ENCODE measurements around the gene MBD3L5.
A peak's percentile ranks its signal among the peaks of the same experiment; 100 is the strongest.
"Not testable (repeated sequence)": the region's sequence is repeated elsewhere in the genome, so short reads cannot be mapped to it uniquely, and the experiment has no call there.

Gene MBD3L5

DNA sequence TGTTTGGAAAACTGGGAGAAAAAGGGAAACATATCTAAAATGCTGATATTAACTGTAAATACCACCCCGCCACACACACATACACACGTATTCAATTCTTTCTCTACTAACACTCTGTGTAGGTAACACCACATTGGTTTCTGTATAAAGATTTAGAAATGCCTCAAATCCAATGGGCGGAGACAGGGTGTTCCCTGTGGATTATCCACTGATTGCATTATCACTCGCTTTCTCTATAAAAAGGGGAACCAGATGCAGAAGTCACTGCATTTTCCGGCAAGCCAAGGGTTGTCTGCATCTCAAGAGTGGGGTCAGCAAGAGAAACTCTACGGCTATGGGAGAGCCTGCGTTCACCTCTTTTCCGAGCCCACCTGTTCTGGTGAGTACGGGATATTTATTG, at the start of gene MBD3L5:
MBD3L5 (plus strand) TSS at position 301 of the 400 bp plus-strand sequence; CDS start at position 335, 34 bp downstream.
- DNase-seq, result not testable (repeated sequence)

DNA sequence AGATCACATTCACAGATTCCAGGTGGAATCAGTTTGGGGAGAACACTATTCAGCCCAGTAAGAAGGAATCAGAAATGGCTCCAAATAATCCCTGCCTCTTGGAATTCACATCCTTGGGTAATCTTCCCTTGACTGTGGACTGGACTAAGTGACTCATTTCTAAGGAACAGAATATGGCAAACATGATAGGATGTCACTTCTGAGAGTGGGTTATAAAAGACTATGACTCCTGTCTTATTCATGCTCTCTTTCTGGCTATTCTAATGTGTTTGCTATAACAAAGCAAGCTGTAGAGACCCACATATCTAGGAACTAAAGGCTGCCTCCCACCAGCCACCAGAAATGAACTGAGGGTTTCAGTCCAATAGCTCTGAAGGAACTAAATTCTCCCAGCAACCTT, 46.9 kb upstream of the MBD3L5 start:
- no peak for DNase-seq

DNA sequence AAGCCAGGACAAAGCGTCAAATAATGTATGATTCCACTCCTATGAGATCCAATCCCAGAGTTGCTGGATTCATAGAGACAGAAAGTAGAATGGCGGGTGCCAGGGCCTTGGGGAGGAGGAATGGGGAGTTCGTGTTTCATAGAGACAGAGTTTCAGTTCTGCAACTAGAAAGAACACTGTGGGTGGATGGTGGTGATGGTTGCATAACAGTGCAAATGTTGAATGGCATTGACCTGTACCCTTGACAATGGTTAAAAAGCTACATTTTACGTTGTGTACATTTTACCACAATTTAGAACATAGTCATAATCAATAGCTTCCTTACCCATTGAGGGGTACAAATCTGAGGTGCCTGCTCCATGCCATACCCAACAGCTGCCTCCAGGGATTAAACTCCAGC, 42.5 kb upstream of the MBD3L5 start:
- no peak for DNase-seq

DNA sequence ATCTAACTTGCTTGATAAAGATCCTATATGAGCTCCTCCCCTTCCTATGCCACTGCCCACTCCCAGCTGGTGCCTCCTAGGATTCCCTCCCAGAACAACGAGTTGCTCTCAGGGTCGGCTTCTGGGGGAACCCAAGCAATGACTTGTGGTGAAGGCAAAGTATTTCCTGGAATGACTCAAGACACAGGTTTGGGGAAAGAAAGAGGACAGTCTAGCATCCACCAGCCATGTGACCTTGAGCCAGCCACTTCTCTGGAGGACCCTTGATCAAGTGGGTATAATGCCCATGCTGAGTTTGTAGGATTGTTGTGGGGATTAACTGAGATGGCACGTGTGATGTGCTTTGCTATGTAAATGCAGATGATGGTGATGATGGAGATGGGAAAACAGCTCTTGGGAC, 42.1 kb upstream of the MBD3L5 start:
- no peak for DNase-seq

DNA sequence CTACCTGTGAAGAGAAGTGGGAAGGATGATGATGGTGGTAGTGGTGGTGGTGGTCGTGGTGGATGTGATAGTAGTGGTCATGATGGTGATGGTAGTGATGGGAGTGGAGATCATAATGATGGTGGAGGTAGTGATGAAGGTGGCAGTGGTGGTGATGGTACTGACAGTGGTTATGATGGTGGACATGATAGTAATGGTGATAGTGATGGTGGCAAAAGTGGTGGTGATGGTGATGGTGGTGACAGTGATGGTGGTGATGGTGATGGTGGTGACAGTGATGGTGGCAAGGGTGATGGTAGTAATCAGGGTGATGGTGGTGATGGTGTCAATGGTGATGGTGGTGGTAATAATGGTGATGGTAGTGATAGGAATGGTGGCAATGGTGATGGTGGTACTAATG, 35.3 kb upstream of the MBD3L5 start:
- no peak for DNase-seq

DNA sequence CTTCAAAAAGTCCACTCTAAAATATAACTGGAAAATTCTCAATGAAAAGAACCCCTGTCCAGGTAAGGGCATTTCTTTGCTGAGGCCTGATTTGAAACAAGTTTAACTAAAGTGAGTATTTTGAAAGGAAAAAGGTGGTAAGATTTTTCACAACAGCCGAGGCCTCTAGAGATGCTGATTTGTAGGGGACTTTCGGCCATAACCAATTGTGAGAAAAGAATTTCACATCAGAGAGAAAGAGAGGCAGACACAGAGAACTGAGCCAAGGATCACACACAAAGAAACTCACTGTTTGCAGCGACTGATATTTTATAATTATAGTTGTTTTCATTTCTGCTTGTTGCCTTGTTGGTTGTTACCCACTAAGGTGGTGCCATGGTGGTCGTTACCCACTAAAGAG, 33.6 kb upstream of the MBD3L5 start:
- no peak for DNase-seq

DNA sequence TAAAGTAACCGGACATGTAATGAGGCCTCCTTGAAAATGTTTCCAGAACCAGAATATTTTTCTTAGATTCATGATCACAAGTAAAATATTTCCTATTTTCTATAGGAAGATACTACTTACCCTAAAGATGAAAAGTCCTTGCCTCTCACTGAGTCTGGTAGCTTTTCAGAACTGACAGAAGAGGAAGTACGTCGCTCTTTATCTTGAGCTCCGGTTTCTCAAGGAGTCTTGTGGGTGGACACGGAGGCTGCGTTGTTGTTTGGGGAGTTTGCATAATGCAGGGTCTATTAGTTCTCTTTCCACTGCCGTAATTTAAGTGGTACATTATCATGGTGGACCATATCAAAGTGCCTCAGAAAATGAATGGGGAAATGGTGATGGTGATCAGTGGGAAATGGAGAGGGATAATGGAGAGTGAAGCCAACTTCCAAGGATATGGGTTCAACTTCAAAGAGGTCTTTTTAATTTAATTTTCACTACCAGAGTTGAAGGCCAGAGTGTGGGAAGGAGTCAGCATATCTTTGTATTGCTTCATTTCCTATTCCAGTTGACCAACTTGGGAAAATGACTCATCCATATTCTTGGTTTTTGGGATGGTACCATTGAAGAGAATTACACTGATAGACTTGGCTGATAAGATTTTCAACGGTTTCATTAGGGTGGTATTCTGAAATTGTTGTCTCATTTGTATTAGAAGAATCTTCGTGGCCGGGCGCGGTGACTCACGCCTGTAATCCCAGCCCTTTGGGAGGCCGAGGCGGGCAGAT, 32.5 kb upstream of the MBD3L5 start:
- DNase-seq, result no peak

DNA sequence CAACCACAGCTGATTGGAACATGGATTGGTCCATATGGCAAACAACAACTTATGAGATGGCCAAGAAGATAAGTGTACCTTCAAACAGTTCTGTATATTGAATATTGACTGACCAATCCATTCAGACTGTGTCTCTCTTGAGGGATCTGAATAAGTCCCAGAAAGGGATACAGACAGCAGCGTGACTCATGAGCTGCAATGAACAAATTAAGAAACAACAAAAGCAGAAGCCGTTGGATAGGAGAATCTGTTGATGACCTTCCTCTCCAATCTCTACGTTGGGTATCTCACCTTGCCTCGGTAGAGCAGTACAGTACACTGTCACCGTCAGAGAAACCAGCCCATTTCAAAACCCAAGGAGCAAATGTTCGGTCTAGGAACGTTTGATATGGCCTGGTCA, 30.4 kb upstream of the MBD3L5 start:
- no peak for DNase-seq

DNA sequence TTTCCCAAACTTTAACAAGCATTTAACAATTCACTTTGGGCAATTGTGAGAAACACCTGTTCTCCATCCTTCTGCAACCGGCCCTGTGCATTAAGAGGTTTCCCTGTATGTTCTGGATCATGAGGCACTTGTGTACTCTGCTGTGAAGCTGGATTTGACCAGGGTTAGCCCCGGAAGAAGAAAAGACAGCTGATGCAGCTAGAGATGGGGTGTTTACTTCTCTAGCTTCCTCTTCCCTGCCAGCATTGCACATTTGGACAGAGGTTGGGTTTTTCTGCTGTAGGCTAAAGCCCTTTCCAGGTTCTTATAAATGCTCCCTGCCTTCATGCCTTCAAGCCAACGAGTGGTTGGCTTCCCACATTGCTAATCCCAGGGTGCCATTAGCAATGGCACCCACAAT, 30.0 kb upstream of the MBD3L5 start:
- no peak for DNase-seq

DNA sequence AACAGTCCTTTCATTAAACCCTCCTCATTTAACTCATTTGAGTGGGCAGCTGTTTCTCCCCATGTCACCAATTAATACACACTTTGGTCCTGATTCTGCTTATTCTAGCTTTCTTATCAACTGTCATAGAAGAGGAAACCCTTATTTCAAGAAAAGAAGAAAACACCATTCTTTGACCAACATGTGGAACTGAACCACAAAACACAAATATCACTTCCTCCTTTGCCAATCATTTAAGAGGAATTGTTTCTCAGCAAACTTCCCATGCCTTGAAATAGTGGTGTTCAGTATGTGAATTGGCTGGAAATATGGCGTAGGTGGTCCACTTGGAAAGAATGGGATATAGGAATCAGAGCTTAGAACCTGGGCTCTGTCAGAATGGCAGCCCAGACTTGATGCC, 29.6 kb upstream of the MBD3L5 start:
- DNase-seq, result no peak

DNA sequence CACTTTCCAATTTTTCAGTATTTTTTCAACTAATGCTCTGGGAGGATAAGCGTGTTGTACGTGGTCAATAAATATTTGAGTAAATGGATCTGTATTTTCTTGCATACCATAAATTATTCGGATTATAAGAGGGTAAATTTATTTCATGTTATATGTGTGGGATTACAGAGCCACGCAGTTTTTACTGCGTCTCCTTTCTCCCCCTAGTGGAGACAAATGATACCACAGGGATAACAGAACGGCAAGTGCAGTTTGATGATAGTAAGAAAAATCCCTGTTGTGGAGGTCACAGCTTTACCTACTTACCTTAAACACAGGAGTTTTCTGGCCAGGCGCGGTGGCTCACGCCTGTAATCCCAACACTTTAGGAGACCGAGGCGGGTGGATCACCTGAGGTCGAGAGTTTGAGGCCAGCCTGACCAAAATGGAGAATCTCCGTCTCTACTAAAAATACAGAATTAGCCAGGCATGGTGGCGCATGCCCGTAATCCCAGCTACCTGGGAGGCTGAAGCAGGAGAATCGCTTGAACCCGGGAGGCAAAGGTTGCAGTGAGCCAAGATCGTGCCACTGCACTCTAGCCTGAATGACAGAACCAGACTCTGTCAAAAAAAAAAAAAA, 26.0 kb upstream of the MBD3L5 start:
- no peak for DNase-seq

DNA sequence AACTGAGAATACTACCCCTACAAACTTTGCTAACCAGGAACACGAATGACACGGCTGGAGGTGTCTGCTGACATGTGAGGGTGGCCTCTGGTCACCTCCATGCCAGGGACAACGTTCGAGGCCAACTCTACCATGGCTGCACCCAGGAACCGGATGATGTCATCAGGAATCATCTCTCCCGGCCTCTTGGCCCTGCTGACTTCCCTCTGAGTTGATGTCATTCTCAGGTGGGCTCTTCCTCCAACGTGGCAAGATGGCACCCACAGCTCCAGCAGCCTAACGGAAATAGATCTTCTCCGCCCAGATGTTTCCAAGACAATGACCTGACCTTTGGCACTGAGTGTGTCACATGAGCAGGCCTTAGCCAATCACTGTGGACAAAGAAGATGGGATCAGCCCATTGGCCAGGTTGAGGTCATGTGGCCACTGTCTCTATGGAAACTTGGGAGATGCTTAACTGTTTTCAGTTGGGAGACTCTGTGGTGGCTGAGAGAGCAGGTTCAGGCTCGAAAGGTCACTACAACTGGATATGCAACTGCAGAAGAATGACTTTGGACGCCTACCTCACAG, 24.2 kb upstream of the MBD3L5 start:
- DNase-seq, result no peak

DNA sequence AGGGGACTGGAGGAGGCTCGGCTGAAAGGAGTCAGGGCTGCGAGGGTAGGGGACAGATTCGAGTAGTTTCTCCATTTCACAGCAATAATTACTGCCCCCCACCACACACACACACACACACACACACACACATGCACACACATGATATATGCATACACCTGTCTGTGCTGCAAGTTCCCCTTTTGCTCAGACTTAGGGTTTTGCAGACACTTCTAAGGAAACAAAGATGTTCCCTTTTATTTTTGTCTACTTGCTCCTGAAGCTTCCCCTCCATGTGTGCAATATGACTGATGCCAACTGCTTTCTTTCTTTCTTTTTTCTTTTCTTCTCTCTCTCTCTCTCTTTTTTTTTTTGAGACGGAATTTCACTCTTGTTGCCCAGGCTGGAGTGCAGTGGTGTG, 22.5 kb upstream of the MBD3L5 start:
- DNase-seq, result no peak

DNA sequence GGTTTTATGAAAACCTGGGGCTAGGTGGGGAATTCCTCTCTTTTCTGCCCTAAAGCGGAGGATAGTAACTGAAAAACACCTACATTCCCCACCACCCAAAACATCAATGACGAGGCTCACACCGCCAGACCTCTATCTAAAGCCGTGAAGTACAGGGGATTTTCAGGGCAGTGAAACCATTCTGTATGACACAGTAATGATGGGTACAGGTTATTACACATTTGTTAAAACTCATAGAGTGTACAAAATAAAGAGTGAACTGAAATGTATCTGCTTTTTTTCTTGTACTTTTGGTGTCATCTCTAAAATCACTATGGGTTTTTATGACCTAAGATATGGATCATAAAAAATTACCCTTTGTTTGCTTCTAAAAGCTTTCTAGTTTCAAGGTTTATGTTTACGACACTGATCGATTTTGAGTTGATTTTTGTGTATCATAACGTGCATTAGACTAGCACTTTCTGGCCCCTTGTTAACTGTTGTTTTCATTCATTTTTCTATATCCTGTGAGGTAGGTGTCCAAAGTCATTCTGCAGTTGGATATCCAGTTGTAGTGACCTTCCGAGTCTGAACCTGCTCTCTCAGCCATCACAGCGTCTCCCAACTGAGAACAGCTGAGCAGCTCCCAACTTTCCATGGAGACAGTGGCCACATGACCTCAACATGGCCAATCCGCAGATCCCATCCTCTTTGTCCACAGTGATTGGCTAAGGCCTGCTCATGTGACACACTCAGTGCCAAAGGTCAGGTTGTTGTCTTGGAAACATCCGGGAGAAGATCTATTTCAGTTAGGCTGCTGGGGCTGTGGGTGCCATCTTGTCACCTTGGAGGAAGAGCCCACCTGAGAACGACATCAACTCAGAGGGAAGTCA, 19.4 kb upstream of the MBD3L5 start:
- no peak for DNase-seq

DNA sequence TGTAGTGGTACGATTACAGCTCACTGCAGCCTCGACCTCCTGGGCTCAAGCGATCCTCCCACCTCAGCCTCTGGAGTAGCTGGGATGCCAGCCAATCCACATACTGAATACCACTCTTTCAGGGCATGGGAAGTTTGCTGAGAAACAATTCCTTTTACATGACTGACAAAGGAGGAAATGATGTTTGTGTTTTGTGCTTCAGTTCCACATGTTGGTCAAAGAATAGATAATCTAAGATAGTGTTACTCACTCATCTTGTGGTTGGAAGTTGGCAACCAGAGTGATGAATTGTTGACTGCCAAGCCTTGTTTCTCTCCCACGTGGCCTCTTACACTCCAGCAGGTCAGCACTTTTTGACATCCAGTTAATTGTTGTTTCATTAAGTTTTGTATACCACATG, 16.7 kb upstream of the MBD3L5 start:
- peak; percentile 21 for DNase-seq

DNA sequence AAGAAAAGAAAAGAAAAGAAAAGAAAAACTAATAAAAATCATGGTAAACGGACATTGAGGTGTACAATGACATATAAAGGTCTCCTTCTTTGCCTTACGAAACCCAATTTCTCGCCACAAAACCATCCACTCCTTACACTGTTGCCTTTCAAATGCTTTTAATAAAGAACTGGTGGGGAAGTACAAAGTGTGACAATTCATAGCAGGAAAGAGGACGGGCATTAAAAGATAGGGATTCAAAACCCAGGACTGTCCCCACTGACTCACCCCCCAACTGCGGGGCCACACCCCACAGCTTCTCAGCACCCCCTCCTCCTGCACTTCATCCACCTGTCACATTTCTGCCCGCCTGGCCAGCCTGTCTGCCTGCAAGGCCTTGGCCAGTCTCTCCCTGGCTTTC, 11.6 kb upstream of the MBD3L5 start:
- no peak for DNase-seq

DNA sequence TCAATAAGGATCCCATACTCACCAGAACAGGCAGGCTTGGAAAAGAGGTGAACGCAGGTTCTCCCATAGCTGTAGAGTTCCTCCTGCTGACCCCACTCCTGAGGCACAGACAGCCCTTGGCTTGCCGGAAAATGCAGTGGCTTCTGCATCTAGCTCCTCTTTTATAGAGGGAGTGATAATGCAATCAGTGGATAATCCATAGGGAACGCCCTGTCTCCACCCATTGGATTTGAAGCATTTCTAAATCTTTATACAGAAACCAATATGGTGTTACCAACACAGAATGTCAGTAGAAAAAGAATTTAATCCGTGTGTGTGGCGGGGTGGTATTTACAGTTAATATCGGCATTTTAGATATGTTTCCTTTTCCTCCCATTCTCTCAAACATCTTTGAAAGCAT, 9.0 kb upstream of the MBD3L5 start, which contains the start of gene MBD3L2B:
MBD3L2B (minus strand) TSS at position 101 of the 400 bp plus-strand sequence; CDS start at position 67, 34 bp downstream.
- DNase-seq, result not testable (repeated sequence)

DNA sequence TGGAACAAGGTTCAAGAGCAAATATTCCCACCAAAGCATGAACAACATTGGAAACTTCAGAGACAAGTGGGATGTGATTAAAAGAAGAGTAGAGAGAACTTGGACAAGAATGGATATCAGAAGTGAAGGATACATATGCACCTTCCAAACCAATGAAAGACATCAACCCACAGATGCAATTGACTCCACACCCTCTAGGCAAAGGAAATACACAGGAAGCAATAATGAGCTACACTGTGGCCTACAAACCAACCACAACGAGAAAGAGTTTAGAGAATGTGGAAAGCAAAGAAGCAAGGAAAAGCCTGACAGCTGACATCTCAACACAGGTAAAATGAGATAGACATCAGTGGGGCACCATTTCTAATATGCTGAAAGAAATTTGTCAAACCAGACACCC, 1.6 kb upstream of the MBD3L5 start:
- DNase-seq, result not testable (repeated sequence)

DNA sequence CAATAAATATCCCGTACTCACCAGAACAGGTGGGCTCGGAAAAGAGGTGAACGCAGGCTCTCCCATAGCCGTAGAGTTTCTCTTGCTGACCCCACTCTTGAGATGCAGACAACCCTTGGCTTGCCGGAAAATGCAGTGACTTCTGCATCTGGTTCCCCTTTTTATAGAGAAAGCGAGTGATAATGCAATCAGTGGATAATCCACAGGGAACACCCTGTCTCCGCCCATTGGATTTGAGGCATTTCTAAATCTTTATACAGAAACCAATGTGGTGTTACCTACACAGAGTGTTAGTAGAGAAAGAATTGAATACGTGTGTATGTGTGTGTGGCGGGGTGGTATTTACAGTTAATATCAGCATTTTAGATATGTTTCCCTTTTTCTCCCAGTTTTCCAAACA, 9.7 kb downstream of the MBD3L5 start, which contains the start of gene MBD3L4:
MBD3L4 (minus strand) TSS at position 101 of the 400 bp plus-strand sequence; CDS start at position 66, 35 bp downstream.
- not testable (repeated sequence) for DNase-seq

DNA sequence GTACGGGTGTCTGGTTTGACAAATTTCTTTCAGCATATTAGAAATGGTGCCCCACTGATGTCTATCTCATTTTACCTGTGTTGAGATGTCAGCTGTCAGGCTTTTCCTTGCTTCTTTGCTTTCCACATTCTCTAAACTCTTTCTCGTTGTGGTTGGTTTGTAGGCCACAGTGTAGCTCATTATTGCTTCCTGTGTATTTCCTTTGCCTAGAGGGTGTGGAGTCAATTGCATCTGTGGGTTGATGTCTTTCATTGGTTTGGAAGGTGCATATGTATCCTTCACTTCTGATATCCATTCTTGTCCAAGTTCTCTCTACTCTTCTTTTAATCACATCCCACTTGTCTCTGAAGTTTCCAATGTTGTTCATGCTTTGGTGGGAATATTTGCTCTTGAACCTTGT, 11.2 kb downstream of the MBD3L5 start:
- not testable (repeated sequence) for DNase-seq

DNA sequence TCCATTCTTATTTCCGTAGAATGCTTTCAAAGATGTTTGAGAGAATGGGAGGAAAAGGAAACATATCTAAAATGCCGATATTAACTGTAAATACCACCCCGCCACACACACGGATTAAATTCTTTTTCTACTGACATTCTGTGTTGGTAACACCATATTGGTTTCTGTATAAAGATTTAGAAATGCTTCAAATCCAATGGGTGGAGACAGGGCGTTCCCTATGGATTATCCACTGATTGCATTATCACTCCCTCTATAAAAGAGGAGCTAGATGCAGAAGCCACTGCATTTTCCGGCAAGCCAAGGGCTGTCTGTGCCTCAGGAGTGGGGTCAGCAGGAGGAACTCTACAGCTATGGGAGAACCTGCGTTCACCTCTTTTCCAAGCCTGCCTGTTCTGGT, 18.6 kb downstream of the MBD3L5 start, which contains the start of gene MBD3L2:
MBD3L2 (plus strand) TSS at position 301 of the 400 bp plus-strand sequence; CDS start at position 354, 53 bp downstream.
- not testable (repeated sequence) for DNase-seq

DNA sequence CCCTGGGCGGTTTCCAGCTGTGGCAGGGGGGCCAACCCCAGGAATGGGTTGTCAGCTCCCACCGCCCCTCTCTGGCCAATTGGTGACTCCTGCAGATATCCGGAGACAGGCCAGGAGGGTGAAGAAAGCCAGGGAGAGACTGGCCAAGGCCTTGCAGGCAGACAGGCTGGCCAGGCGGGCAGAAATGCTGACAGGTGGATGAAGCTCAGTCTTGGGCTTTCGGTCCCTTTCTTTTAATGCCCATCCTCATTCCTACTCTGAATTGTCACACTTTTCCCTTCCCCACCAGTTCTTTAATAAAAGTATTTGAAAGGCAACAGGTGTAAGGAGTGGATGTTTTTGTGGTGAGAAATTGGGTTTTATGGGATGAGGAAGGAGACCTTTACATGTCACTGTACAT, 21.0 kb downstream of the MBD3L5 start:
- not testable (repeated sequence) for DNase-seq

DNA sequence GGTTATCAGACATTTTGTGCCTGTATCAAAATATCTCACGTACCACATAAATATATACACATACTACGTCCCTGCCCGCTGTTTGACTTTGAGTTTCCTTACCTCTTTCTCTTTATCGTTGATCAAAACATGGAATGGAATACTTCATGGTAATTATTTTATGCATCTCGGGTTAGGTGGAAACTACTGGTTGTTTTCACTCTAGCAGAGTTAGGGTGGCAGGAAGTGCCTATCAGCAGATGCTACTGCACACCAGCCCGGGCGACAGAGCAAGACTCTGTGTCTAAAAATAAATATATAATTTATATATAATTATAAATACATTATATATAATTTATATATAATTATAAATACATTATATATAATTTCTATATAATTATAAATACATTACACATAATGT, 22.5 kb downstream of the MBD3L5 start:
- not testable (repeated sequence) for DNase-seq
